HPDE6-E6E7 (cell line): Measurements from ENCODE around the gene NFS1.
A peak's percentile ranks its signal among the peaks of the same experiment; 100 is the strongest.
"Not testable (repeated sequence)": the region's sequence is repeated elsewhere in the genome, so short reads cannot be mapped to it uniquely, and the experiment has no call there.

ENCODE experiments used
- DNase-seq: peaks from one replicate; pipeline ENCODE4 v3.0.0; 2011; ENCODE audit warnings: missing footprints; ENCODE audit errors: extremely low spot score

The NFS1 gene

GRCh38 chr20:35699127-35699956, at the start of gene NFS1, which contains the start of gene ROMO1:
TSS of gene NFS1 (minus strand) at chr20:35699352. CDS start at chr20:35699288, 64 bp downstream.
TSS of gene ROMO1 (plus strand) at chr20:35699405. CDS start at chr20:35699633, 228 bp downstream.
- peak; percentile 98 for DNase-seq

GRCh38 chr20:35744492-35744841, 45.3 kb upstream of the NFS1 start:
- DNase-seq, result not testable (repeated sequence)

- no peak for DNase-seq
Measured at GRCh38 chr20:35743693-35744491, 44.7 kb upstream of the NFS1 start.

GRCh38 chr20:35742741-35743523, 43.8 kb upstream of the NFS1 start:
- no peak for DNase-seq

- peak; percentile 100 for DNase-seq
Measured at GRCh38 chr20:35741892-35742740, 43.0 kb upstream of the NFS1 start, which contains the start of gene RBM39. TSS of gene RBM39 (minus strand) at chr20:35742260. CDS start at chr20:35740874, 1,386 bp downstream.

- DNase-seq, result no peak
Measured at GRCh38 chr20:35739294-35740163, 40.4 kb upstream of the NFS1 start.

- DNase-seq, result no peak
Measured at GRCh38 chr20:35738410-35739179, 39.4 kb upstream of the NFS1 start.

- no peak for DNase-seq
Measured at GRCh38 chr20:35737865-35738333, 38.7 kb upstream of the NFS1 start.

GRCh38 chr20:35735826-35736470, 36.8 kb upstream of the NFS1 start:
- DNase-seq, result no peak

GRCh38 chr20:35734777-35735649, 35.9 kb upstream of the NFS1 start:
- no peak for DNase-seq

- no peak for DNase-seq
Measured at GRCh38 chr20:35734374-35734773, 35.2 kb upstream of the NFS1 start.

GRCh38 chr20:35732644-35732982, 33.5 kb upstream of the NFS1 start:
- DNase-seq, result no peak

GRCh38 chr20:35731862-35732643, 32.9 kb upstream of the NFS1 start:
- no peak for DNase-seq

- no peak for DNase-seq
Measured at GRCh38 chr20:35731469-35731788, 32.3 kb upstream of the NFS1 start.

GRCh38 chr20:35730583-35731468, 31.7 kb upstream of the NFS1 start:
- no peak for DNase-seq
